Stimulated activated naive CD8-positive, alpha-beta T cell treated with anti-CD3 and anti-CD28 coated beads, Interleukin-15, amount 100 ng/mL, for 72 hours (primary cell): ENCODE measurements around the gene ZFP57.

Experiments
- ATAC-seq: fragments of 150-1000 bp; cut with Tn5 transposase; 2 replicates; pipeline ENCODE4 v1.10.0; 2021; ENCODE audit warnings: mild to moderate bottlenecking, moderate library complexity
- DNase-seq, 2 donors: peaks; one replicate each; pipeline ENCODE4 v3.0.0; 2021 to 2022
- H3K27ac Mint-ChIP-seq, 2 donors: one replicate each; pipeline ENCODE4 v1.8.0; 2022; ENCODE audit warnings: mild to moderate bottlenecking in 2 of 2, mixed read lengths in 2 of 2, moderate library complexity in 2 of 2
- H3K27me3 Mint-ChIP-seq: one replicate; pipeline ENCODE4 v1.8.0; 2022; ENCODE audit warnings: mixed read lengths
- H3K4me1 Mint-ChIP-seq: one replicate; pipeline ENCODE4 v1.8.0; 2022; ENCODE audit warnings: mild to moderate bottlenecking, mixed read lengths
- H3K4me3 Mint-ChIP-seq, 2 donors: one replicate each; pipeline ENCODE4 v1.8.0; 2022; ENCODE audit warnings: mild to moderate bottlenecking in 2 of 2, mixed read lengths in 2 of 2, moderate library complexity in 1 of 2
- H3K9me3 Mint-ChIP-seq, 2 donors: one replicate each; pipeline ENCODE4 v1.8.0; 2022; ENCODE audit warnings: mixed read lengths in 2 of 2

The ZFP57 gene

GRCh38 chr6:29626948-29627754, 53.8 kb downstream of the ZFP57 start:
- DNase-seq, result no peak
- no peak overlapping the region for H3K27ac Mint-ChIP-seq
- H3K9me3 Mint-ChIP-seq, result no peaks in the 10 kb centered on the region
- H3K27me3 Mint-ChIP-seq, result peaks cover 21% of the 10 kb centered on the region
- ATAC-seq, result peak; percentile 19
- H3K4me1 Mint-ChIP-seq, result peaks cover 39% of the 10 kb centered on the region
- peak overlapping the region; percentile 55 to 90 for H3K4me3 Mint-ChIP-seq

- Mint-ChIP-seq H3K9me3 (no peaks in the 10 kb centered on the region), H3K27me3 (peaks cover 15% of the 10 kb centered on the region), H3K4me3 (no peak overlapping the region), H3K27ac (peak overlapping the region in 1 of 2 donors; percentile 38), H3K4me1 (peaks cover 24% of the 10 kb centered on the region)
- no peak for ATAC-seq
- DNase-seq, result no peak
Observed at GRCh38 chr6:29625337-29625930, 55.5 kb downstream of the ZFP57 start.

GRCh38 chr6:29624520-29624961, 56.4 kb downstream of the ZFP57 start:
- H3K27me3 Mint-ChIP-seq, result peaks cover 11% of the 10 kb centered on the region
- DNase-seq, result no peak

More at GRCh38 chr6:29624520-29624961, 56.4 kb downstream of the ZFP57 start:
- Mint-ChIP-seq H3K4me1 (peaks cover 15% of the 10 kb centered on the region), H3K4me3 (no peak overlapping the region), H3K27ac (no peak overlapping the region), H3K9me3 (no peaks in the 10 kb centered on the region)
- no peak for ATAC-seq
